Measurements from ENCODE around the gene MINDY1. TPM values are rescaled to one million over a fixed set of nuclear protein-coding genes. Genes with fewer than 3 reads are reported as not detected.
A peak's percentile ranks its signal among the peaks of the same experiment; 100 is the strongest.

MINDY1 gene
- total and polyA plus RNA-seq, 10 of the 15 experiments (the other 5 are each of a cell fraction or from before 2014, with no cell fraction given), result 0.48 to 8.8 (median 5.0) TPM

- peaks cover 8% of the 10 kb centered on the region; the same call in 1 of the 2 replicates for H3K4me1 ChIP-seq (ENCODE audit: control insufficient read depth, insufficient read depth, low read length)
- H3K27me3 ChIP-seq (replicated peaks in 1 of 2; ENCODE audit: control insufficient read depth in 2 of 2, insufficient read depth in 2 of 2, low read length in 1 of 2), result no peaks in the 10 kb centered on the region
- 65% methylated on average over 3 of the region's 3 CpGs for WGBS (ENCODE audit: insufficient coverage, insufficient replicate concordance, low lambda C conversion rate, missing lambda C conversion rate)
- TF ChIP-seq POLR2A (IDR thresholded peaks at IDR 0.05; ENCODE audit: low read depth, low read length) (0 out of 2 replicates have a peak, but pooled peaks have one; percentile 8), YY1 (IDR thresholded peaks at IDR 0.05; ENCODE audit: low read depth, low read length) (0 out of 2 replicates have a peak, but pooled peaks have one; percentile 24), SMARCA5 (IDR thresholded peaks at IDR 0.05) (0 out of 2 replicates have a peak, but pooled peaks have one; percentile 39), PAX8 (IDR thresholded peaks at IDR 0.05) (no peak), CTCF (IDR thresholded peaks at IDR 0.05 in 2 of 3, conservative IDR thresholded peaks at IDR 0.05 in 1 of 3; ENCODE audit: control insufficient read depth in 2 of 3, extremely low read depth in 1 of 3, insufficient read depth in 1 of 3, low read depth in 3 of 3, low read length in 3 of 3) (peak in 1 of 3 experiments; percentile 58; a peak in 1 of 6 replicates)
- peak overlapping the region; percentile 82; the same call in 1 of the 2 replicates for H2AFZ ChIP-seq (ENCODE audit: control insufficient read depth, low read depth, low read length)
- in situ Hi-C loops (cut with MboI), result no loop called here
- no peak overlapping the region; the same call in 1 of the 2 replicates for H3K27ac ChIP-seq (ENCODE audit: control insufficient read depth, insufficient read depth)
- no peaks in the 10 kb centered on the region for H3K79me2 ChIP-seq (ENCODE audit: control insufficient read depth, insufficient read depth, low read length)
- DNase-seq (ENCODE audit: low read depth, low spot score), result no peak
- H3K9me3 ChIP-seq (replicated peaks; ENCODE audit: control insufficient read depth, insufficient read depth, low read length), result no peaks in the 10 kb centered on the region
- BruUV-seq (replicated peaks), result no TSS peak
- FAIRE-seq, result no peak
- H3K4me2 ChIP-seq (ENCODE audit: control insufficient read depth, insufficient read depth), result peak overlapping the region; percentile 99
- no peaks in the 10 kb centered on the region; the same call in 1 of the 2 replicates for H4K20me1 ChIP-seq (ENCODE audit: control insufficient read depth, insufficient read depth)
- peak overlapping the region; percentile 66; the same call in 1 of the 2 replicates for H3K9ac ChIP-seq (ENCODE audit: control insufficient read depth, insufficient read depth, low read length)
- CTCF ChIA-PET, result interaction anchor here (0.7 to 9.5 kb wide), 8 partner anchors 10 to 520 kb away, joined by 3 to 76 read pairs (median 4); partner anchors contain the start of genes CDC42SE1, MINDY1 and MLLT11
- H3K36me3 ChIP-seq (ENCODE audit: control insufficient read depth in 2 of 2, insufficient read depth in 2 of 2, low read length in 1 of 2), result peaks cover 3 to 18% of the 10 kb centered on the region in 2 experiments
- POLR2A ChIA-PET, result interaction anchor here (0.7 to 5.6 kb wide), 3 partner anchors 11 to 218 kb away, joined by 4 to 65 read pairs (median 4); partner anchors contain the start of genes CDC42SE1, GABPB2 and MLLT11
- RAD21 ChIA-PET (ENCODE audit: unreplicated experiment), result interaction anchor here (1.5 to 2.2 kb wide), 3 partner anchors 9 to 51 kb away, joined by 4 to 12 read pairs (median 7); partner anchors contain the start of gene MINDY1
- H3K4me3 ChIP-seq, result peak overlapping the region; percentile 87; the same call in 1 of the 2 replicates
- SMC1A ChIA-PET (ENCODE audit: uncharacterized antibody, unreplicated experiment), result interaction anchor here (0.9 to 2.0 kb wide), 3 partner anchors 8 to 53 kb away, joined by 3 to 6 read pairs (median 5); no protein-coding TSS in a partner anchor
- ATAC-seq, result no peak
- intact Hi-C loops (cut with micrococcal nuclease; ENCODE audit: unreplicated experiment), result no loop called here
Observed at GRCh38 chr1:151048645-151049032, 41.9 kb upstream of the MINDY1 start.
